GM18870 (cell line): ENCODE results near the gene PKDCC.
"Not testable (repeated sequence)": the region's sequence is repeated elsewhere in the genome, so short reads cannot be mapped to it uniquely, and the experiment has no call there.

ENCODE experiments used
- ATAC-seq: cut with Tn5 transposase; IDR thresholded peaks from one replicate; pipeline ENCODE4 v1.9.1; 2021; ENCODE audit warnings: moderate library complexity; ENCODE audit not compliant: unreplicated experiment

Gene PKDCC

DNA sequence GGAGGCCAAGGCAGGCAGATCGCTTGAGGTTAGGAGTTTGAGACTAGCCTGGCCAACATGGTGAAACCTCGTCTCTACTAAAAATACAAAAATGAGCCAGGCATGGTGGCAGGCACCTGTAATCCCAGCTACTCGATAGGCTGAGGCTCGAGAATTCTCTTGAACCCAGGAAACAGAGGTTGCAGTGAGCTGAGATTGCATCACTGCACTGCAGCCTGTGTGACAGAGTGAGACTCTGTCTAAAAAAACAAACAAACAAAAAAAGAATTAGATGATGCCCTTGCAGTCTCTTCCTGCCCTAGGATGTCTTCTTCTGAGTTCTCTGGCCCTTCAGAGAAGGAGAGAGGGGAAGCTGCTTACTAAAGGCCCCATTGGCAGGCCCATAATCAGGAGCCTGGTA lies 37.2 kb downstream of the PKDCC start:
- ATAC-seq = not testable (repeated sequence)

DNA sequence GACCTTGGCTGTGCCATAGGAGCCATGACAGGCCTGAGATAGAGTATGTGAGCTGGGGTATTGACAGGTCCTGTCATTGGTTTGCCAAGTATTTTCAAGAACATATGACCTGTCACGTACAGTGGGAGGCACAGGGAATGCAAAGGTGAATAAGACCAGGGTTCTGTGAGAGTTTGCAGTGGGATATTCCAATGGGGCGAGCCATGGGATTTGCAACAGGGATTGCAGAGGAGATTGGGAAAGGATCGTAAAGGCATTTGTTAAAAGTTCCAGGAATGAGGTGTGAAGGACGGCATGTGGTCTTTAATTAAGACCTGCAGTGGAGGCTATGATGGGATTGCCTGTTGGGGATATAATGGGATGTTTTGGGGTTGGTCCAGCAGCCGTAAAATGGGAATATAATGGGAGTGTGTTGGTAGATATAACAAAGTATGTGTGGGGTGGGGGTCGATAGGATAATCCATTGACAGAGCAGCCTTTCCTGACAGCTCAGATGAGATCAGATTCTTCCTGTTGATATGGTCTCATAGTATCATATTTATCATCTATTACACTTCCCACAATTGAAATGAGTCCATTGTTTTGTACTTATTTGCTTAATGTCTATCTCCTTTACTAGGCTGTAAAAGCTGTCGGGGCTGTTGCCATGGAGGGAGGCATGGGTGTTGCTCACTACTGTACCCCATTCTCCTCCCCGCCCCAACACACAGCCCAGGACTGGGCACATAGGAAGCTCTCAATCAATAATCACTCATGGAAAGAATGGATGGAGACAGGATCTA lies 38.1 kb downstream of the PKDCC start:
- no peak for ATAC-seq

DNA sequence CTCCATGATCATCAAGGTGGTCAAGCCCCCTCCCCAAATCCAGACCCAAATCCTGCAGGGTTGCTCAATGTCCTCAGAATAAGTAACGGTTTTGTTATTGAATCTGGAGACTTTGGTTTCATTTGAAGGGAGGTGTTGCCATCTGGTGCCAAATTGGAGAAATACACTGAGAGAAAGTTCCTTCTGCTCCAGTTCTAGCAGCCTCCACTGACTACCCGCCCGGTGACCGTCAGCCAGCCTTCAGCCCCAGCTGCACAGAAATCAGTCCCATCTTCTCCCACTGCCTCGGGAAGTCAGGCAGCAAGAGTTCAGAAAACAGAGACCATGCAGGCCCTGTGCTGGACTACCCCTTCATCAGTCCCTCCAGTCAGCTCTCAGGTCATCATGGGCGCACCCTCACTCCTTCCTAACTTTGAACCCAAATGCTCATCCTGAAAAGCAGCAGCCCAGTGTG lies 38.7 kb downstream of the PKDCC start:
- ATAC-seq = no peak

DNA sequence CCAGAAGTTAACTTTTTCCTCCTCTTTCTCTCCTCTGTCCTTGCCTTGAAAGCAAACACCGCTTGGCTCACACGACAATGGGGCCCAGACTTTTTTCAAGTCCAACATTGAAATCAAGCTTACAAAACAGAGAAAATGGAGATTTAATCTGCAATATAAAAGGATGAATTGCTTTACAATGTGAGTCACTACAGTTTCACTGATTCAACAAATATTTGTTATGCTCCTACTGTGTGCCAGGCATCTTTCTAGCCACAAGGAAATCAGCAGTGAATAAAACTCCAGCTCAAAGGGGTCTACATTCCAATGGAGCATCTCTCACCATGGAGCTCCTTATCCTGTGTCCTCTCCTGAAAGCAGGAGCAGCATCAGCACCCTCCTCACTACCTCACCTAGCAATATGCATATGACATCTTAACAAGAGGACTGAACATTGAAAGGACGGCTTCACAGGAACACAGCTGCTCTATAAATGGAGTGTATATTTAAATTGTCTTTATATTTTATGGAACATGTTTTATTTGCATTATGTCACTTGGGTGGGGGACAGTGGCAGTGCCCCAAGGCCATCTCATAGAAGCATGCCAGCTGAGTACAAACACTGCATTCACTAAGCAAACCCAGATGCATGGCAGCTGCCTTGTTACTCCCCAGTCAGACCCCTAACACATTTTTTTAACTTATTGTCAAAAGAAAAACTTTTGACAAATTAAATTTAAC lies 39.5 kb downstream of the PKDCC start:
- no peak for ATAC-seq

DNA sequence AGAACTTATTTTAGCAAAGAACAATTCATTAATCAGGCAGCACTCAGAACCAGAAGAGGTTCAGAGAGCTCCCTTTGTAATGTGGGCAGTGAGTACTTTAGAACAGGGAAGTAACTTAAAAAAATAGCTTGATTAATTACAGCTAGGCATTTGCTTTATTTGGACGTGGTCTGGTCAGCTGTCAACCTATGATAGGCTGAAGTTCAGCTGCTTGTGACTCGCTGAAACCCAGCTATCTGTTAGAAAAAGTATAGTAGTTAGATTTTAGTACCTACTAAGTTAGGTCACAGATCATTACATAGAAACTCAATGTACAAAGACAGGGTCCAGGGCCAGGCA lies 40.0 kb downstream of the PKDCC start:
- ATAC-seq = no peak

DNA sequence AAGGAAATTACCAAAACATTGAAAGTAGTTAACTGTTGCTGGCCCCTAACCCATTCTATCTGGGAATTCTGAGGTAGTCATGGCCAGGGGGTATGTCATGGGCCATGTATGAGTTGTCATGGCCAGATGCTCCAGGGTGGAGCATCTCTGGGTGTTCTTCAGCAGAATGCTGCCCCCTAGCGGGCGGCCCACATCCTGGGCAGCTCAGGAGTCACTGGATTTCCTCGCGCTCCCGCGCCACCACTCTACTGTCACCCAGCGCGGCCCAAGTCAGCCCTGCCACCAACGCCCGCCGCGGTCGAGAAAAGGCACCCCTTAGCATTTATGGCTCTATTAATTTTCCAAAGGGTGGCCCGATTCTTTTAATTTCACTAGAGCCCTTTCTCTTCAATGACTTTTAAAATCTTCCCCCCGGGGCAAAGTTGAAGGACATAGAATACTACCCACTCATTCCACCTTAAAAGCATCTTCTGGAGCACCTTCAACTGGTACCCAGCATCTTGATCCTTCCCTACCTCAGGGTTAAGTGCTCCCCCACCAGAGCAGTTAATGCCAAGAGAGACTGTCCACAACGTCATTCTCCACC lies 41.6 kb downstream of the PKDCC start:
- ATAC-seq = peak; percentile 69

DNA sequence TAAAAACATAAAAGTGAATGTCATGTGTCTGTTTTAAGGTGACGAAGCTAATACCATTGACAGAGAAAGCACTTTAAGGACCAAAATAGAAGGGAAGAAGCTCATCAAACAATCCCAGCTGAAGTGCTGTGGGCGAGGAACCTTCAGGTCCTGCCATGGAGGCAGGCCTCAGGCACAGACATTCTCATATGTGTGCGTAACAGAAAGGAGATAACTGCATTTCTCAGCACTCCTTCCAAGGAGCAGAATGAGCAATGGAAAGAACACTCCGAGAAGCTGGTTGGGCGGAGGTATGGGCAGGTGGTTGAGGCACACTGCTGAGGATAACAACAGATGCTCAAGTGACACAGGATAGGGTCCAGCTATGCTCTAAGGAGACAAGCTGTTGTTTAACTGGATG lies 42.4 kb downstream of the PKDCC start:
- no peak for ATAC-seq

DNA sequence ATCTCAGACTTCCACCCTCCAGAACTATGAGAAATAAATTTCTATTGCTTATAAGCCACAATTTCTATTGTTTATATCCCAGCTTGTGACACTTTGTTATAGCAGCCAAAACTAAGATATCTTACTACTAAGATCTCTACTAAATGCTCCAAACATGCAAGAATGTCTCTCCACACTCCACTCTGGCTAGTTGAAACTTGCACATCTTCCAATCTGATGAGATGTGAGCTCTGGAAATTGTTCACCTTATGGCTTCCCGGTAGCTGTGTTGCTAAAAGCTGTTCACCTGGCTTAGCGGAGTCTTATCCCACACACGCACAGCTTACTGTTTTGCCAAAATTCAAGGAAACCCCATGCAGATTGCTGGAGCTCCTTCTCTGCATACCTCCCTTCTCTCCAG lies 43.9 kb downstream of the PKDCC start:
- ATAC-seq = no peak

DNA sequence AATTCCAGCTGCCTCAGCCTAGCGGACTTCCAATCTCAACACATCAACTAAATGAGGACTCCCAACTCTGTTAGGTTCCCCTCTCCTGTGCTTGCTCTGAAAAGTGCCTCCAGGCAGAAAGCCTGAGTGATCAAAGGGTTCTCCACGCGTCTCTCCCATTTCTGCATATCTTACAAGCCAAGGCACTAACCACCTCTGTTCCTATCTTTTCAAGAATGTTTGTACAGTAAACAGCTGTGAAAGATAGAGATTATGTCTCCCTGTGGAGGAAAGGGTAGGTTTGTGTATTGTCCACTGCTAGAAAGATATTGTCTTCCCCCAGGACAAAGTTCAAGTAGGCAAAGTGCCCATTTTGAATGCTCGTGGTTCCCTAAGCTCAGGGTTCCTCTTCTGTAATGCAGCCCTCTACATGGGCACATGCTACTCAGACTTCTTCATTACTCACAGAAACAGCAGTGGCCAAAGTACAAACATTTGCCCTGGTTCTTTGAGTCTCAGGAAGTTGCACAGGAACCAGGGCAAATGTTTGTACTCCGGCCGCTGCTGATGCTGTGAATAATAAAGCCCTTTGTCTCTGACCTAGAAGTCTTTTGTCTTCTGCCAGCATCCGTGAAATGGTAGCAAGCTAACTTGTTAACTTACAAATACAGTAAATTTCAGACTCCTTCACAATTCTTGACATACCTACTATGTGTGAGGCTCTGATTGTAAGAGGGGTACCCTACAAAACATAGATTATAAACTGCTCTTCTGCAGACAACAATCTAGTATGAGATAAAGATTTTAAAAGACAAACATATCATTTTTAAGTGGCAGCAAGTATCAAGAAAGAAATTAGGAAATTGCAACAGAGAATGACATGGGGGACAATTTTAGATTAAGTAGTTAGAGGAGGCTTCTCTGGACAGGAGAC lies 44.5 kb downstream of the PKDCC start:
- no peak for ATAC-seq

DNA sequence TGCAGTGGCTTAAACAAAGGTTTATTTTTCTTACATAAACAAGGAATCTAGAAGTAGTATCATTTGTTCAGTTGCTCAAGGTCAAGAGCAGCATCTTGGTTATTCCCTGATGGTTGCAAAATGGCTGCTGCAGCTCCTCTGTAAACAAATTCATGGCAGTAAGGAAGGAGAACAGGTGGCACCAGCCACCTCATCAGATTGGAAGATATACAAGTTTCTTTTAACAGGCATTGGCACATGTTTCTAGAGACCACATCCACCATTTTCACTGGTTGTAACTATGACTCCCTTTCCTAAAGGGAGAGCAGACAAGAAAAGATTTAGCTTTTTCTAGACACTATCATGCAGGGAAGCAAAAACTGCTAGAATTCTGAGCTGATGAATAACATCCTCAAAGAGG lies 46.3 kb downstream of the PKDCC start:
- ATAC-seq = no peak

DNA sequence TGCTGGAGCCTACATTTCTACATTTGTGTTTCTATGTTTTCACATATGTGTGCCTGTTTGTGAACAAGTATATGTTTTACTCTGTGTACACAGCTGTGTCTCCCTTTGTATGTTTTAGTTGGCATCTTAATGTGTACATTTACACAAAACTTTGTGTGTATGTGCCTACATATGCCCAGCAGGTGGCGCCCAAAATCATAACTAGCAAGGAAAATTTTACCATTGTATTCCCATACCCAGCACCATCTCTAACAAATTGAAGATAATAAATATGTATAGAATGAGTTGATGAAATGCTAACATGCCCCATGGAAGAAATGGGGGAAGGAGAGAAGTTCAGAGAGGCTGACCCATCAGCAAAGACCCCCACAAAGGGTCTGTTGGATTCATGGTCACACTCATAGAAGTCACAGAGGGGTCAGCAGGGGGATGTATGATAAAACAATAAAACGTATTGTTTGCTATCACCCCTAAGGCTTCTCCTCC lies 48.1 kb downstream of the PKDCC start:
- ATAC-seq = no peak

DNA sequence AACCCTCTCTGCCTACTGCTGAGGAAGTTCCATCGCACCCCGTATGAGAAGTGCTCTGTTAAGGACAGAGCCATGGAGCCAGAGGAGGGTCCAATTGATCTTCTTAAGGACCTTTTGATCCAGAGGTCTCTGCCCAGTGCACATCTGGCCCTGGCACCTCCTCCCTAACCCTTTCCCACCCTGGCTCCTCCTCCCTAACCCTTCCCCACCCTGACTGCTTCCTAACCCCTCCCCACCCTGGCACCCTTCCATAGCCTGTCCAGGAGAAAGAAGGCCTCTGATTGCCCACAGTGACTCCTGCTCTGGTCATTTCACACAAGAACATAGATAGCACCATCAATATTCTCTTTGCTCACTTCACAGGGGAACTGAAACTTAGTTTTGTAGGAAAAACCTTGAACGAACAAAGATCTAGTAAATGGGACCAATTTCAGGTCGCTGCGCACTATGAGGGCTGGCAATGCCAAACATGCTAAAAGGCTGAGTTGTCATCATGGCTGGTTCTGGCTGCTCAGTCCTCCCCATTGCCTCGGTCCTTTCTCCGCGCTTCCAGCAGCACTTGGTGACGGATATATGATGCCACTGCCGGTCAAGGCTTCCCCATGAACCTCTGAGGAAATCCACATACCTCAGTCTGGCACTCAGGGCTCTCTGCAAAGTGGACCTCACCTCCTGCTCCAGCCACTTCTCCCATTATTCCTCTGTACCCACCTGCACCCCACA lies 49.2 kb downstream of the PKDCC start:
- peak; percentile 49 for ATAC-seq

DNA sequence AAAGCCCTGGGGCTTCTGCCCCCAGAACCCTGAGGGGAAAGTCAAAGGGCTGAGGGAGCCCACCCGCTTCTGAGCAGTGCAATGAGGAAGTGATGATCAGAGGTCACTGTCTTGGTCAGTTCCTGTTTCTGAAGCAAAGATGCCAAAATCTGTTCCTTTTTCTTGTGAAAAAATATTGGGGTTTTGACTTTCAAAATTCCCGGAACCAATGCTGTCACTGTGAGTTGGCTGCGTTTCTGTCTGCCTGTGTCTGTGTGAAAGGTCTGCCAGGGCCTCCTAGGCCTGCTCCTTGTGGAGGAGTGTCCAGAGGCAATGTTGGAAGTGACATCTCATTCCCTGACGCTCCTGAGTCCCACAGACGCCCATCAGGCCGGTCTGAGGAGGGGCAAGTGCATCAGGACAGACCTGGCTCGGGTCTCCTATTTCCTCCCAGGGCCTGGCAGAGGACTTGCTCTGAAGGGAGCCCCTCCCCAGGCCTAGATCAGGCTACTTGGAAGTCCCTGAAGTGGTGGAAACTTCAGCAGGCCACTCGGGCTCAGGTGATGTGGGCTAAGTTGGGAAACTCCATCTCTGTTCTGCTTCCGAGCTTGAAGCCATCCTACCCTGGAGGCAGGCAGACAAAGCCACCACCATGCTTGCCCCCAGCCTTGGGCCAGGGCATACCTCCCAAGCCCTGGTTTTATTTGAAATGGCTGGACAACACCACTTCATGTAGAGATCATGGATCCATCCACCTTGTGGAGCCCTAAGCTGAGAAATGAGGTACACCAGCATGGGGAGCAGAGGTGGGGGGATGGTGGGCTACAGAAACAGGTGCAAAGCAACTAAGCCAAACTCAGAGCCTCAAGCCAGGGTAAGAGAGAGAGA lies 51.0 kb downstream of the PKDCC start:
- no peak for ATAC-seq

DNA sequence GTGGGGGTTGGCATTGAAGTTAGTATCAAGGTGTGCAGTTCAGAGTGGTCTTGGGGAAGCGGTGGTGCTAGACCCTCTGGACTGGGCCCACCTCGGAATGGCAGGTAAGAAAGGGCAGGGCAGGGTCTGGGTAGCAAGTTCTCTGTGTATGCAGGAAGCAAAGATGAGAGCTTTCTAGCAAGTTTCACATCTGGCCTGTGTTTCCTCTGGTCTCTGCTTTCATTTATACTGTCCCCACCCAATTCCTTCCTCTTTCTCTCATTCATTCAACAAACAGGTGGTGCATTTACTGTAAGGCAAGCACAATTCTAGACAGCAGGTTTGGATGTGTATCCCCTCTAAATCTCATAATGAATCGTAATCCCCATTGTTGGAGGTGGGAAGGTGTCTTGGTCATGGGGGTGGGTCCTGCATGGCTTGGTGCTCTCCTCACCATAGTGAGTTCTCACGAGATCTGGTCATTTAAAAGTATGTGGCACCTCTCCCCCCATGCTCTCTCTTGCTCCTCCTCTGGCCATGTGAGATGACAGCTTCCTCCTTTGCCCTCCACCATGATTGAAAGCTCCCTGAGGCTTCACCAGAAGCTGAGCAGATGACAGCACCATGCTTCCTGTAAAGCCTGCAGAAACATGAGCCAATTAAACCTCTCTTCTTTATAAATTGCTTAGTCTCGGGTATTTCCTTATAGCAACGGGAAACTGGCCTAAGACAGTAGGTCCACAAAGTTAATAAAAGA lies 51.8 kb downstream of the PKDCC start:
- ATAC-seq = no peak

DNA sequence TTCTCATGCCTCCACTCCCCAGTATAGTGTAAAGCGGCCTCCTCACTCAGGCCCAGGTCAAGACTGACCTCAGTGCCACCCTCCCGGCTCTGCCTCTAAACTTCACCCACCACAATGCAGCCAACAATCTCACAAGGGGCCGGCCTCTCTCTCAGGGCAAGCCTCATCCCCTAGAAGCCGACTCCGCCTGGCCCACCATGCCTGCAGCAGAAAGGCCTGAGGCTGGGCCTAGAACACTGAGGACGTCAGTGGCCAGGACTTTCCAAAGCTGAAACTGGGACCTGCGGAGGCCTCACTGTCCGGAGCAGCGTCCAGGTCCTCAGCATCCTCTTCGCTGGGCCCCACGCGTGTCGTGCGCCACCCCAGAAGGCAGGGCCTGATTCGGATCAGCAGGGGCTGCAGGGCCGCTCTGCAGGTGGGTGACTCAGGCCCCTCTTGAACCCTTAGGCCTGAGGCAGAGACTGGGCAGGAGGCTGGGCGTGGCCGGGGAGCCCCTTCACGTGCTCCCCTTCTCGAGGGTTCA lies 52.9 kb downstream of the PKDCC start:
- no peak for ATAC-seq

DNA sequence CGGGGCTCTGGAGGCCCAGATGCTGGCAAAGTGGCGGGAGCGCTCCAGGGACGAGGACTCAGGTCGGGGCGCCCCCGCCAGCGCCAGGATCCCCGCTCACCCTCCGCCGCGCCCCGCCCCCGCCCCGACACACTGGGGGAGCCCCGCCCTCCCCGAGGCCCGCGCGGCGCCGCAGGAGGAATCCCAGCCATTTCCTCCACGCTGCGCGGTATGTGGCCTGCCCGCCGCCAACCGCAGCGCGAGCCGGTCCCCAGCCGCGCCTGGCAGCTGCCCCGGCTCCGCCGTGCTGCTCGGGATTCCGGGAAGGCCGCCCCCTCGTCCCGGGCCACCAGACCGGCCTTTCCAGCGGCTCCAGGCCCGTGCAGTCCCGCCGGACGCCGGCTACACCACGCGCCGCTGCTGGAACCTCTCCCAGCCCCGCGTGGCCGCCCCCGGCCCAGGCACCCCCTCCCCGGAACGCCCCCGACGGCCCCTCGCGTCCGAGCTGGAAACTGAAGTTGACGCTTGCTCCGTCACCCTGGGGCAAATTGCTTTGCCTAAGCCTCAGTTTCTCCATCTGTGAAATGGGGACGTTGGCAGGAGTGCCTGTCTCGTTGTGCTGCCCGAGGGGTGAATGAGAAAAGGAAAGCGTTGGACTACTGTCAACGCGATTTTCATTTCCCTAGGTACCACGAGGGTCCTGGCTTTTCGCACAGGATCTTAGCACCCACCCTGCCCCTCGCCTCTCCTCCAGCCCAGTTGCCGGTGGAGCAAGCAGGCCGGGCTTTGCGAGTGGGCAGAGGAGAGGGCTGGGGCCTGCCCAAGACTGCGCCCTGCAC lies 53.6 kb downstream of the PKDCC start:
- no peak for ATAC-seq

DNA sequence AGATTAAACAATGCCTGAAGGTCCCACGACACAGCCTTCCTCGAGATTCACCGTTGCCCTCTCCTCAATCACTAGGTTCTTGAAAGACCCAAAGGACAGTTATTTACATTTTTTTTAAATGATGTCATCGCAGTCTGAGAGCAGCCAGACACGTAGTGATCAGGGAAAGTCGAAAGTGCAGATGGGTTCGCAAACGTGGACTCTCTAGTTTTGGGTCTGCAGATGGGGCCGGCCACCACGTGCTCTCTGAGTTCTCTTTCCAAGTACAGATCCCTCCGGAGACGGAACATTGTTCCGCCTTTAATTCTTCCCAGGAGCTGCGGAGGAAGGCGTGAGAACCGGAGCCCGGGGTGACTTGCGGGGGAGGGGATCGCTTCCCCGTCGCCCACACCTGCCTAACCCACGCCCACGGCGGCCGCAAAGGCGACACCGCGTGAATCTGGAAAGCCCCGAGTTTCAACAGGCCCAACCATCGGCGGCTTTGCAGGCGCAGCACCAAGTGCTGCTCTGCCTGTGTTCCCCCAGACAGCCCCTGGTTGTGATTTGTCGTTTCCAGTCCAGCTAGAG lies 54.3 kb downstream of the PKDCC start:
- ATAC-seq = peak; percentile 60
